Muscle layer of duodenum (tissue), 2 donors: Measurements from ENCODE around the gene LRMDA.

Source experiments
- H3K27ac ChIP-seq: one replicate; pipeline ENCODE4 v1.7.0; 2013; ENCODE audit warnings: mild to moderate bottlenecking, low read length
- H3K27me3 ChIP-seq: one replicate; pipeline ENCODE4 v1.7.0; 2013; ENCODE audit warnings: low read depth, mild to moderate bottlenecking, control low read depth, low read length
- H3K36me3 ChIP-seq, 2 donors: one replicate each; pipeline ENCODE4 v1.7.0; 2013; ENCODE audit warnings: low read length in 2 of 2, control low read depth in 1 of 2, mild to moderate bottlenecking in 1 of 2; ENCODE audit not compliant: insufficient read depth in 2 of 2, control insufficient read depth in 1 of 2
- H3K4me1 ChIP-seq, 2 donors: one replicate each; pipeline ENCODE4 v1.7.0; 2013; ENCODE audit warnings: low read length in 2 of 2, mild to moderate bottlenecking in 2 of 2, control low read depth in 1 of 2, moderate library complexity in 1 of 2; ENCODE audit not compliant: insufficient read depth in 2 of 2, control insufficient read depth in 1 of 2
- H3K4me3 ChIP-seq, 2 donors: one replicate each; pipeline ENCODE4 v1.7.0; 2013; ENCODE audit warnings: low read length in 2 of 2, low read depth in 1 of 2, mild to moderate bottlenecking in 1 of 2
- H3K9me3 ChIP-seq, 2 donors: one replicate each; pipeline ENCODE4 v1.7.0; 2013; ENCODE audit warnings: low read length in 2 of 2, control low read depth in 1 of 2, mild to moderate bottlenecking in 1 of 2; ENCODE audit not compliant: control insufficient read depth in 1 of 2
- donor health status: healthy.

Gene LRMDA

GRCh38 chr10:75484717-75485116 is 53.3 kb downstream of the LRMDA start:
- peaks cover 0 to 3% of the 10 kb centered on the region in 2 donors for H3K9me3 ChIP-seq
- no peaks in the 10 kb centered on the region for H3K27me3 ChIP-seq
- no peaks in the 10 kb centered on the region for H3K4me1 ChIP-seq
- H3K27ac ChIP-seq: no peak overlapping the region
- no peaks in the 10 kb centered on the region for H3K36me3 ChIP-seq
- no peak overlapping the region for H3K4me3 ChIP-seq

- no peaks in the 10 kb centered on the region for H3K36me3 ChIP-seq
- H3K4me1 ChIP-seq: no peaks in the 10 kb centered on the region
- H3K9me3 ChIP-seq: peaks cover 0 to 3% of the 10 kb centered on the region in 2 donors
- H3K27ac ChIP-seq: no peak overlapping the region
- H3K4me3 ChIP-seq: no peak overlapping the region
- no peaks in the 10 kb centered on the region for H3K27me3 ChIP-seq
These were observed 55.2 kb downstream of the LRMDA start for GRCh38 chr10:75486591-75486990.

- no peaks in the 10 kb centered on the region for H3K36me3 ChIP-seq
- H3K9me3 ChIP-seq: peaks cover 0 to 3% of the 10 kb centered on the region in 2 donors
- no peak overlapping the region for H3K4me3 ChIP-seq
- no peak overlapping the region for H3K27ac ChIP-seq
- H3K27me3 ChIP-seq: no peaks in the 10 kb centered on the region
- peaks cover 0 to 5% of the 10 kb centered on the region in 2 donors for H3K4me1 ChIP-seq
These were observed 55.8 kb downstream of the LRMDA start for GRCh38 chr10:75487087-75487754.

- no peak overlapping the region for H3K27ac ChIP-seq
- H3K4me3 ChIP-seq: no peak overlapping the region
- peaks cover 0 to 3% of the 10 kb centered on the region in 2 donors for H3K9me3 ChIP-seq
- H3K36me3 ChIP-seq: no peaks in the 10 kb centered on the region
- no peaks in the 10 kb centered on the region for H3K27me3 ChIP-seq
- H3K4me1 ChIP-seq: peaks cover 0 to 5% of the 10 kb centered on the region in 2 donors
These were observed 56.3 kb downstream of the LRMDA start for GRCh38 chr10:75487755-75488125.

GRCh38 chr10:75492173-75492925 is 60.9 kb downstream of the LRMDA start:
- Histone ChIP-seq H3K27ac (no peak overlapping the region), H3K4me3 (no peak overlapping the region), H3K27me3 (no peaks in the 10 kb centered on the region), H3K36me3 (no peaks in the 10 kb centered on the region), H3K9me3 (no peaks in the 10 kb centered on the region), H3K4me1 (peaks cover 0 to 5% of the 10 kb centered on the region in 2 donors)

GRCh38 chr10:75493464-75493863 is 62.0 kb downstream of the LRMDA start:
- Histone ChIP-seq H3K27me3 (no peaks in the 10 kb centered on the region), H3K4me1 (peaks cover 0 to 8% of the 10 kb centered on the region in 2 donors), H3K9me3 (no peaks in the 10 kb centered on the region), H3K36me3 (no peaks in the 10 kb centered on the region), H3K27ac (no peak overlapping the region), H3K4me3 (no peak overlapping the region)

- Histone ChIP-seq H3K4me1 (peaks cover 4 to 20% of the 10 kb centered on the region in 2 donors), H3K9me3 (no peaks in the 10 kb centered on the region), H3K27me3 (no peaks in the 10 kb centered on the region), H3K27ac (no peak overlapping the region), H3K36me3 (no peaks in the 10 kb centered on the region), H3K4me3 (no peak overlapping the region)
These were observed 64.2 kb downstream of the LRMDA start for GRCh38 chr10:75495434-75496190.

GRCh38 chr10:75496191-75496567 is 64.8 kb downstream of the LRMDA start:
- Histone ChIP-seq H3K36me3 (no peaks in the 10 kb centered on the region), H3K27ac (no peak overlapping the region), H3K4me1 (peaks cover 4 to 20% of the 10 kb centered on the region in 2 donors), H3K27me3 (no peaks in the 10 kb centered on the region), H3K9me3 (no peaks in the 10 kb centered on the region), H3K4me3 (no peak overlapping the region)

GRCh38 chr10:75497997-75498883 is 66.8 kb downstream of the LRMDA start:
- Histone ChIP-seq H3K4me1 (peaks cover 4 to 15% of the 10 kb centered on the region in 2 donors), H3K36me3 (no peaks in the 10 kb centered on the region), H3K27me3 (no peaks in the 10 kb centered on the region), H3K4me3 (no peak overlapping the region), H3K27ac (no peak overlapping the region), H3K9me3 (no peaks in the 10 kb centered on the region)

GRCh38 chr10:75498884-75499350 is 67.5 kb downstream of the LRMDA start:
- Histone ChIP-seq H3K4me1 (peaks cover 4 to 15% of the 10 kb centered on the region in 2 donors), H3K9me3 (no peaks in the 10 kb centered on the region), H3K27me3 (no peaks in the 10 kb centered on the region), H3K27ac (no peak overlapping the region), H3K36me3 (no peaks in the 10 kb centered on the region), H3K4me3 (no peak overlapping the region)
